Right renal pelvis (tissue), 4 donors: ENCODE measurements around the gene TMX3. TPM values are rescaled to one million over a fixed set of nuclear protein-coding genes. Genes with fewer than 3 reads are reported as not detected.

ENCODE experiments used
- DNase-seq, 4 donors: peaks; one replicate each; pipeline ENCODE4 v3.0.0-alpha.2; 2013; ENCODE audit warnings: low read depth in 4 of 4, low spot score in 3 of 4, missing footprints in 1 of 4
- polyA plus RNA-seq, 4 donors: library from polyadenylated mRNA; unstranded; fragments of 120-200 nt; gene quantifications; one replicate each; pipeline ENCODE4 v1.2.1, GENCODE V29; 2013; ENCODE audit not compliant: insufficient read length in 4 of 4

Gene TMX3
- polyA plus RNA-seq: 10 to 100 TPM; 62.4 to 81.9 (median 71.4) TPM

- DNase-seq: peak; percentile 80 to 88 (median 84)
Measured at GRCh38 chr18:68714712-68715496, at the start of gene TMX3. Gene TMX3 (minus strand): TSS chr18:68715108. CDS start chr18:68714981, 127 bp downstream.

- no peak for DNase-seq
Measured at GRCh38 chr18:68764016-68764415, 49.1 kb upstream of the TMX3 start.

- DNase-seq: no peak
Measured at GRCh38 chr18:68763083-68763482, 48.2 kb upstream of the TMX3 start.

- no peak for DNase-seq
Measured at GRCh38 chr18:68759308-68759707, 44.4 kb upstream of the TMX3 start.

GRCh38 chr18:68757126-68757525, 42.2 kb upstream of the TMX3 start:
- no peak for DNase-seq

GRCh38 chr18:68742206-68742605, 27.3 kb upstream of the TMX3 start:
- DNase-seq: no peak

- no peak for DNase-seq
Measured at GRCh38 chr18:68740966-68741365, 26.1 kb upstream of the TMX3 start.

GRCh38 chr18:68739462-68739861, 24.6 kb upstream of the TMX3 start:
- DNase-seq: no peak

GRCh38 chr18:68738564-68738963, 23.7 kb upstream of the TMX3 start:
- DNase-seq: no peak

GRCh38 chr18:68735483-68736343, 20.8 kb upstream of the TMX3 start:
- DNase-seq: peak in 1 of 4 donors; percentile 5

GRCh38 chr18:68734308-68734707, 19.4 kb upstream of the TMX3 start:
- no peak for DNase-seq

- no peak for DNase-seq
Measured at GRCh38 chr18:68733707-68734106, 18.8 kb upstream of the TMX3 start.

GRCh38 chr18:68728081-68728700, 13.3 kb upstream of the TMX3 start:
- DNase-seq: no peak

GRCh38 chr18:68727506-68727905, 12.6 kb upstream of the TMX3 start:
- no peak for DNase-seq

- no peak for DNase-seq
Measured at GRCh38 chr18:68725346-68725745, 10.4 kb upstream of the TMX3 start.

GRCh38 chr18:68724021-68724420, 9.1 kb upstream of the TMX3 start:
- DNase-seq: no peak

GRCh38 chr18:68723539-68723938, 8.6 kb upstream of the TMX3 start:
- DNase-seq: no peak

- no peak for DNase-seq
Measured at GRCh38 chr18:68722821-68723220, 7.9 kb upstream of the TMX3 start.

GRCh38 chr18:68721681-68722583, 7.0 kb upstream of the TMX3 start:
- DNase-seq: no peak

- peak in 2 of 4 donors; percentile 8 to 9 for DNase-seq
Measured at GRCh38 chr18:68714366-68714711, 569 bp downstream of the TMX3 start.
